A549 (cell line): ENCODE measurements around the gene MARF1. TPM values are rescaled to one million over a fixed set of nuclear protein-coding genes. Genes with fewer than 3 reads are reported as not detected.

Experiments
- ATAC-seq, 2 experiments: fragments of 200-7000 bp in 1 of 2; fragments of >200 bp in 1 of 2; cut with Nextera tagmentation in 1 of 2; cut with Tn5 transposase in 1 of 2; 3 replicates each; pipeline versions ENCODE4 v1.8.0 to v1.9.1; 2018 to 2020; ENCODE audit warnings: mild to moderate bottlenecking in 1 of 2, moderate library complexity in 1 of 2
- CTCF ChIA-PET: fragments of 300-600 bp; sonication (Branson Sonifier 250); formaldehyde crosslinking; extraction: SDS; loops from one replicate; lab custom pipeline; 2021; ENCODE audit warnings: antibody characterized with exemption, inconsistent platforms; lab: Yijun Ruan, JAX
- POLR2A ChIA-PET: fragments of 350-600 bp; formaldehyde crosslinking; extraction: SDS; loops from one replicate; lab custom pipeline; 2021; ENCODE audit warnings: antibody characterized with exemption, inconsistent platforms; lab: Yijun Ruan, JAX
- DNase-seq, 2 experiments: peaks; one replicate each; pipeline versions ENCODE4 v3.0.0 to v3.0.0-alpha.2; 2011 to 2016; ENCODE audit warnings: low read depth in 1 of 2, low spot score in 1 of 2
- FAIRE-seq: peaks from 2 replicates; lab custom pipeline; 2011; peaks lifted over from hg19 to GRCh38; lab: Jason Lieb, UNC
- H3K27ac ChIP-seq, 2 experiments: fragments of >200 bp; sonication (Bioruptor Twin); formaldehyde crosslinking; 3 replicates each; pipeline ENCODE4 v1.5.1; 2016 to 2017
- H3K4me1 ChIP-seq: fragments of >200 bp; sonication (Bioruptor Twin); formaldehyde crosslinking; 3 replicates; pipeline ENCODE4 v1.6.1; 2016
- H3K4me2 ChIP-seq: fragments of >200 bp; sonication (Bioruptor Twin); formaldehyde crosslinking; 3 replicates; pipeline ENCODE4 v1.6.1; 2016
- H3K4me3 ChIP-seq: fragments of >200 bp; sonication (Bioruptor Twin); formaldehyde crosslinking; 3 replicates; pipeline ENCODE4 v1.5.1; 2016
- H3K9me3 ChIP-seq: fragments of >200 bp; sonication (Bioruptor Twin); formaldehyde crosslinking; 3 replicates; pipeline ENCODE4 v1.6.1; 2016
- CEBPB ChIP-seq, 2 experiments: fragments of >200 bp in 1 of 2; sonication (Bioruptor Twin) in 1 of 2; formaldehyde crosslinking in 1 of 2; IDR thresholded peaks; 2 replicates each; pipeline ENCODE4 v1.6.1; 2012 to 2016
- CHD4 ChIP-seq: fragments of 200-600 bp; sonication (generic); IDR thresholded peaks from 2 replicates; pipeline ENCODE4 v1.6.1; 2016; ENCODE audit warnings: antibody characterized with exemption, mild to moderate bottlenecking, borderline replicate concordance
- EHF ChIP-seq: fragments of 250-450 bp; sonication (Bioruptor Pico); IDR thresholded peaks from 2 replicates; pipeline ENCODE4 v1.5.0; 2020; ENCODE audit warnings: mild to moderate bottlenecking
- EHMT2 ChIP-seq: fragments of 200-600 bp; sonication (generic); IDR thresholded peaks from 2 replicates; pipeline ENCODE4 v1.6.1; 2016; ENCODE audit warnings: antibody characterized with exemption, low read depth, mild to moderate bottlenecking, moderate library complexity
- ELK1 ChIP-seq: fragments of 150-350 bp; IDR thresholded peaks from 2 replicates; pipeline ENCODE4 v1.6.1; 2014; ENCODE audit warnings: low read depth, mild to moderate bottlenecking, low read length
- EP300 ChIP-seq, 2 experiments: fragments of >200 bp; sonication (Bioruptor Twin); formaldehyde crosslinking; IDR thresholded peaks; 2 replicates in 1 of 2; 3 replicates in 1 of 2; pipeline ENCODE4 v1.6.1; 2016 to 2017
- FOSL2 ChIP-seq, 2 experiments: fragments of 450-650 bp in 1 of 2; fragments of >200 bp in 1 of 2; sonication (Bioruptor Twin) in 1 of 2; formaldehyde crosslinking; IDR thresholded peaks; 2 replicates each; pipeline versions ENCODE4 v1.5.0 to v1.6.1; 2016 to 2020; ENCODE audit warnings: mild to moderate bottlenecking in 1 of 2, moderate library complexity in 1 of 2
- GATA3 ChIP-seq: IDR thresholded peaks from 2 replicates; pipeline ENCODE4 v1.6.1; 2012; ENCODE audit warnings: borderline replicate concordance
- HMGXB4 ChIP-seq: fragments of 250-450 bp; sonication (Bioruptor Pico); IDR thresholded peaks from 2 replicates; pipeline ENCODE4 v1.5.0; 2021; ENCODE audit warnings: mild to moderate bottlenecking, moderate library complexity, borderline replicate concordance
- HOXA7 ChIP-seq: fragments of 250-450 bp; sonication (Bioruptor Pico); IDR thresholded peaks from 2 replicates; pipeline ENCODE4 v1.5.0; 2020; ENCODE audit warnings: mild to moderate bottlenecking, moderate library complexity
- HOXB13 ChIP-seq: fragments of 250-450 bp; sonication (Bioruptor Pico); IDR thresholded peaks from 2 replicates; pipeline ENCODE4 v1.5.0; 2020; ENCODE audit warnings: low read depth, mild to moderate bottlenecking, moderate library complexity
- JUNB ChIP-seq: fragments of >200 bp; sonication (Bioruptor Twin); formaldehyde crosslinking; IDR thresholded peaks from 2 replicates; pipeline ENCODE4 v1.6.1; 2016
- MYC ChIP-seq: IDR thresholded peaks from 2 replicates; pipeline ENCODE4 v1.6.1; 2012; ENCODE audit warnings: mild to moderate bottlenecking, inconsistent platforms, low read length, improper control_type of control experiment, borderline replicate concordance
- NFE2L2 ChIP-seq: fragments of 150-350 bp; conservative IDR thresholded peaks from 2 replicates; pipeline ENCODE4 v1.6.1; 2014; ENCODE audit warnings: low read length
- NR3C1 ChIP-seq: fragments of >200 bp; sonication (Bioruptor Twin); formaldehyde crosslinking; IDR thresholded peaks from 3 replicates; pipeline ENCODE4 v1.6.1; 2017
- PHF8 ChIP-seq: fragments of 200-600 bp; sonication (generic); IDR thresholded peaks from 2 replicates; pipeline ENCODE4 v1.6.1; 2016; ENCODE audit warnings: low read depth, mild to moderate bottlenecking, antibody characterized with exemption, moderate library complexity, borderline replicate concordance
- RARB ChIP-seq: fragments of 250-450 bp; sonication (Bioruptor Pico); IDR thresholded peaks from 2 replicates; pipeline ENCODE4 v1.8.0; 2021; ENCODE audit warnings: mild to moderate bottlenecking, moderate library complexity
- SMC3 ChIP-seq: fragments of >200 bp; sonication (Bioruptor Twin); formaldehyde crosslinking; IDR thresholded peaks from 3 replicates; pipeline ENCODE4 v1.6.1; 2018; ENCODE audit warnings: inconsistent platforms
- TP53 ChIP-seq: fragments of 250-450 bp; sonication (Bioruptor Pico); IDR thresholded peaks from 2 replicates; pipeline ENCODE4 v1.5.0; 2021; ENCODE audit warnings: mild to moderate bottlenecking, moderate library complexity
- USF2 ChIP-seq: fragments of 450-650 bp; IDR thresholded peaks from 2 replicates; pipeline ENCODE4 v1.6.1; 2014; ENCODE audit warnings: antibody characterized with exemption
- ZFP36 ChIP-seq: fragments of 450-650 bp; IDR thresholded peaks from 2 replicates; pipeline ENCODE4 v1.6.1; 2014; ENCODE audit warnings: borderline replicate concordance; ENCODE audit not compliant: partially characterized antibody
- ZNF302 ChIP-seq: fragments of 250-450 bp; sonication (Bioruptor Pico); IDR thresholded peaks from 2 replicates; pipeline ENCODE4 v1.9.0; 2021; ENCODE audit warnings: inconsistent platforms, mild to moderate bottlenecking, moderate library complexity
- WGBS: methylation state at CpG from one replicate; pipeline ENCODE4 v1.1.6; 2017; ENCODE audit errors: missing lambda C conversion rate; 5-methylcytosine and 5-hydroxymethylcytosine counted together
- polyA plus RNA-seq, 4 experiments: library from polyadenylated mRNA; depleted of rRNA in 3 of 4; stranded (reverse); fragments of >200 nt; fragmentation: RNase III in 1 of 4; extraction: RNeasy Plus Mini Kit Qiagen cat#74134 plus additional on column Dnase treatment in 1 of 4; gene quantifications; 2 replicates in 3 of 4; 3 replicates in 1 of 4; pipeline ENCODE4 v1.2.3, GENCODE V29; 2011 to 2017
- TF ChIP-seq, protein P1 (sequence below): IDR thresholded peaks from 2 replicates; pipeline ENCODE4 v1.6.1; 2012
- TF ChIP-seq, protein P2 (sequence below): IDR thresholded peaks from 2 replicates; pipeline ENCODE4 v1.6.1; 2012
- TF ChIP-seq, protein P3 (sequence below): fragments of 200-600 bp; sonication (generic); IDR thresholded peaks from 2 replicates; pipeline ENCODE4 v1.6.1; 2016; ENCODE audit warnings: antibody characterized with exemption, mild to moderate bottlenecking, moderate library complexity
- TF ChIP-seq, protein P4 (sequence below): fragments of 250-450 bp; sonication (Bioruptor Pico); IDR thresholded peaks from 2 replicates; pipeline ENCODE4 v1.5.0; 2020; ENCODE audit warnings: low read depth, mild to moderate bottlenecking, moderate library complexity

Gene MARF1
- polyA plus RNA-seq, 2 of the 4 experiments (the other 2 are of a cell fraction): 11.6 to 28.2 TPM

DNA sequence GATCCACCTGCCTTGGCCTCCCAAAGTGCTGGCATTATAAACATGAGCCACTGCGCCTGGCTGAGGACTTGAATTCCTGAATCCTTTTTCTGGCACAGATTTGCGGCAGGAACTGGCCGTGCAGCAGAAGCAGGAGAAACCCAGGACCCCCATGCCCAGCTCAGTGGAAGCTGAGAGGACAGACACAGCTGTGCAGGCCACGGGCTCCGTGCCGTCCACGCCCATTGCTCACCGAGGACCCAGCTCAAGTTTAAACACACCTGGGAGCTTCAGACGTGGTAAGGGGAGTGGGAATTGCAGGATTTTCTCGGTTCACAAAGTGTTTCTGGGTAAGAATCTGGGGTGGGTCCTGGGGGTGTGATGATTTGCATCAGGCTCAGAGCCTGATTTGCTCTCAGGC, 48.1 kb upstream of the MARF1 start:
- Histone ChIP-seq H3K4me3 (no peak overlapping the region), H3K27ac (no peak overlapping the region), H3K9me3 (no peaks in the 10 kb centered on the region), H3K4me1 (no peaks in the 10 kb centered on the region), H3K4me2 (no peak overlapping the region)
- ChIA-PET POLR2A (no interaction called here), CTCF (interaction anchor here (2.4 to 6.0 kb wide), 2 partner anchors 9 to 14 kb away, joined by 8 to 45 read pairs; no protein-coding TSS in a partner anchor)
- DNase-seq: no peak
- TF ChIP-seq HOXB13 (no peak), ELK1 (no peak), EHF (CRISPR knock-in tag) (no peak), EP300 (IDR thresholded peaks at IDR 0.05) (no peak), FOSL2 (IDR thresholded peaks at IDR 0.05) (no peak), FOSL2 (CRISPR knock-in tag; IDR thresholded peaks at IDR 0.05) (no peak), PHF8 (no peak), MYC (no peak), JUNB (no peak), CHD4 (no peak), USF2 (no peak), ZNF302 (CRISPR knock-in tag) (no peak), HMGXB4 (CRISPR knock-in tag) (no peak), ZFP36 (no peak), EHMT2 (no peak), RARB (CRISPR knock-in tag) (no peak), GATA3 (no peak), HOXA7 (no peak), NR3C1 (no peak)
- TF ChIP-seq, protein P1, sequence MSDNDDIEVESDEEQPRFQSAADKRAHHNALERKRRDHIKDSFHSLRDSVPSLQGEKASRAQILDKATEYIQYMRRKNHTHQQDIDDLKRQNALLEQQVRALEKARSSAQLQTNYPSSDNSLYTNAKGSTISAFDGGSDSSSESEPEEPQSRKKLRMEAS: no peak
- TF ChIP-seq, protein P2, sequence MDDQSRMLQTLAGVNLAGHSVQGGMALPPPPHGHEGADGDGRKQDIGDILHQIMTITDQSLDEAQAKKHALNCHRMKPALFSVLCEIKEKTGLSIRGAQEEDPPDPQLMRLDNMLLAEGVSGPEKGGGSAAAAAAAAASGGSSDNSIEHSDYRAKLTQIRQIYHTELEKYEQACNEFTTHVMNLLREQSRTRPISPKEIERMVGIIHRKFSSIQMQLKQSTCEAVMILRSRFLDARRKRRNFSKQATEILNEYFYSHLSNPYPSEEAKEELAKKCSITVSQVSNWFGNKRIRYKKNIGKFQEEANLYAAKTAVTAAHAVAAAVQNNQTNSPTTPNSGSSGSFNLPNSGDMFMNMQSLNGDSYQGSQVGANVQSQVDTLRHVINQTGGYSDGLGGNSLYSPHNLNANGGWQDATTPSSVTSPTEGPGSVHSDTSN: no peak
- no peak for FAIRE-seq
- ATAC-seq: no peak
- WGBS: 89% methylated on average over 6 of the region's 10 CpGs

- no peak for ATAC-seq
- 84% methylated on average over 3 of the region's 3 CpGs for WGBS
- Histone ChIP-seq H3K4me1 (no peaks in the 10 kb centered on the region), H3K9me3 (no peaks in the 10 kb centered on the region), H3K27ac (no peak overlapping the region), H3K4me3 (no peak overlapping the region), H3K4me2 (no peak overlapping the region)
- no peak for DNase-seq
- no peak for FAIRE-seq
- ChIA-PET CTCF (interaction anchor here (1.2 kb wide), 1 partner anchor 15 kb away, joined by 4 read pairs; no protein-coding TSS in a partner anchor), POLR2A (no interaction called here)
- TF ChIP-seq HMGXB4 (CRISPR knock-in tag) (no peak), CEBPB (IDR thresholded peaks at IDR 0.05) (no peak), FOSL2 (IDR thresholded peaks at IDR 0.05) (no peak), FOSL2 (CRISPR knock-in tag; IDR thresholded peaks at IDR 0.05) (no peak), EHMT2 (no peak), ZFP36 (no peak), NFE2L2 (no peak), SMC3 (no peak), TP53 (no peak)
- TF ChIP-seq, protein P3, sequence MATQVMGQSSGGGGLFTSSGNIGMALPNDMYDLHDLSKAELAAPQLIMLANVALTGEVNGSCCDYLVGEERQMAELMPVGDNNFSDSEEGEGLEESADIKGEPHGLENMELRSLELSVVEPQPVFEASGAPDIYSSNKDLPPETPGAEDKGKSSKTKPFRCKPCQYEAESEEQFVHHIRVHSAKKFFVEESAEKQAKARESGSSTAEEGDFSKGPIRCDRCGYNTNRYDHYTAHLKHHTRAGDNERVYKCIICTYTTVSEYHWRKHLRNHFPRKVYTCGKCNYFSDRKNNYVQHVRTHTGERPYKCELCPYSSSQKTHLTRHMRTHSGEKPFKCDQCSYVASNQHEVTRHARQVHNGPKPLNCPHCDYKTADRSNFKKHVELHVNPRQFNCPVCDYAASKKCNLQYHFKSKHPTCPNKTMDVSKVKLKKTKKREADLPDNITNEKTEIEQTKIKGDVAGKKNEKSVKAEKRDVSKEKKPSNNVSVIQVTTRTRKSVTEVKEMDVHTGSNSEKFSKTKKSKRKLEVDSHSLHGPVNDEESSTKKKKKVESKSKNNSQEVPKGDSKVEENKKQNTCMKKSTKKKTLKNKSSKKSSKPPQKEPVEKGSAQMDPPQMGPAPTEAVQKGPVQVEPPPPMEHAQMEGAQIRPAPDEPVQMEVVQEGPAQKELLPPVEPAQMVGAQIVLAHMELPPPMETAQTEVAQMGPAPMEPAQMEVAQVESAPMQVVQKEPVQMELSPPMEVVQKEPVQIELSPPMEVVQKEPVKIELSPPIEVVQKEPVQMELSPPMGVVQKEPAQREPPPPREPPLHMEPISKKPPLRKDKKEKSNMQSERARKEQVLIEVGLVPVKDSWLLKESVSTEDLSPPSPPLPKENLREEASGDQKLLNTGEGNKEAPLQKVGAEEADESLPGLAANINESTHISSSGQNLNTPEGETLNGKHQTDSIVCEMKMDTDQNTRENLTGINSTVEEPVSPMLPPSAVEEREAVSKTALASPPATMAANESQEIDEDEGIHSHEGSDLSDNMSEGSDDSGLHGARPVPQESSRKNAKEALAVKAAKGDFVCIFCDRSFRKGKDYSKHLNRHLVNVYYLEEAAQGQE: no peak
- TF ChIP-seq, protein P4, sequence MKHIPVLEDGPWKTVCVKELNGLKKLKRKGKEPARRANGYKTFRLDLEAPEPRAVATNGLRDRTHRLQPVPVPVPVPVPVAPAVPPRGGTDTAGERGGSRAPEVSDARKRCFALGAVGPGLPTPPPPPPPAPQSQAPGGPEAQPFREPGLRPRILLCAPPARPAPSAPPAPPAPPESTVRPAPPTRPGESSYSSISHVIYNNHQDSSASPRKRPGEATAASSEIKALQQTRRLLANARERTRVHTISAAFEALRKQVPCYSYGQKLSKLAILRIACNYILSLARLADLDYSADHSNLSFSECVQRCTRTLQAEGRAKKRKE: no peak
These were observed 47.3 kb upstream of the MARF1 start for GRCh38 chr16:15690296-15690695.
